MG63 (cell line): ENCODE data around the gene R3HDML. TPM values are rescaled to one million over a fixed set of nuclear protein-coding genes. Genes with fewer than 3 reads are reported as not detected.

Source experiments
- total RNA-seq: library from RNA; depleted of rRNA; stranded (reverse); fragments of >200 nt; shearing (Covaris generic); gene quantifications from 2 replicates; pipeline ENCODE4 v1.2.3, GENCODE V29; 2014; ENCODE audit warnings: low replicate concordance; rRNA removed

The R3HDML gene
- total RNA-seq, 1 experiment from 2014 or later: not detected

Other genes starting within 250 kb of the R3HDML start
- 6.5 and 9.9 TPM in 2 replicates for gene JPH2, start 149.9 kb upstream of the R3HDML start, total RNA-seq
- gene OSER1, start 126.3 kb upstream of the R3HDML start, total RNA-seq: 67.5 and 81.1 TPM in 2 replicates
- gene GDAP1L1, start 89.7 kb upstream of the R3HDML start, total RNA-seq: not detected in 2 replicates
- gene FITM2, start 25.8 kb upstream of the R3HDML start, total RNA-seq: 4.8 and 7.6 TPM in 2 replicates
- gene HNF4A, start 18.7 kb downstream of the R3HDML start, total RNA-seq: not detected in 2 replicates
- 5.8 and 12.9 TPM in 2 replicates for gene TTPAL, start 138.8 kb downstream of the R3HDML start, total RNA-seq
- 54.8 and 78.9 TPM in 2 replicates for gene SERINC3, start 185.0 kb downstream of the R3HDML start, total RNA-seq
- gene PKIG, start 245.5 kb downstream of the R3HDML start, total RNA-seq: 73.0 and 79.2 TPM in 2 replicates